Measurements from ENCODE around the gene SLK. TPM values are rescaled to one million over a fixed set of nuclear protein-coding genes. Genes with fewer than 3 reads are reported as not detected.

Gene SLK
- total RNA-seq, 1 donor from 2014 or later, result 30.2 TPM

- Mint-ChIP-seq H3K27me3 (ENCODE audit: low read depth) (no peaks in the 10 kb centered on the region), H3K36me3 (peaks cover 2% of the 10 kb centered on the region)
These were observed 13.5 kb downstream of the SLK start for GRCh38 chr10:103980288-103980906.

GRCh38 chr10:103982639-103983038 is 15.7 kb downstream of the SLK start:
- Mint-ChIP-seq H3K9me3 (peaks cover 4% of the 10 kb centered on the region), H3K27me3 (ENCODE audit: low read depth) (no peaks in the 10 kb centered on the region), H3K36me3 (peaks cover 2% of the 10 kb centered on the region), H3K4me3 (no peak overlapping the region), H3K4me1 (peaks cover 10% of the 10 kb centered on the region), H3K27ac (no peak overlapping the region)
- DNase-seq (ENCODE audit: low spot score in 2 of 2, unreplicated experiment in 2 of 2), result no peak
- no peak for TF ChIP-seq CTCF (IDR thresholded peaks at IDR 0.05; ENCODE audit: unreplicated experiment)

More at GRCh38 chr10:103980288-103980906, 13.5 kb downstream of the SLK start:
- DNase-seq (ENCODE audit: low spot score in 2 of 2, unreplicated experiment in 2 of 2), result no peak
- Mint-ChIP-seq H3K4me1 (peaks cover 10% of the 10 kb centered on the region), H3K27ac (no peak overlapping the region), H3K9me3 (peaks cover 4% of the 10 kb centered on the region), H3K4me3 (no peak overlapping the region)
- TF ChIP-seq CTCF (IDR thresholded peaks at IDR 0.05; ENCODE audit: unreplicated experiment), result no peak

- Mint-ChIP-seq H3K27ac (no peak overlapping the region), H3K4me3 (no peak overlapping the region), H3K9me3 (peaks cover 4% of the 10 kb centered on the region), H3K4me1 (peaks cover 13% of the 10 kb centered on the region), H3K27me3 (ENCODE audit: low read depth) (no peaks in the 10 kb centered on the region), H3K36me3 (peaks cover 2% of the 10 kb centered on the region)
- DNase-seq (ENCODE audit: low spot score in 2 of 2, unreplicated experiment in 2 of 2), result no peak
- TF ChIP-seq CTCF (IDR thresholded peaks at IDR 0.05; ENCODE audit: unreplicated experiment), result no peak
These were observed 16.5 kb downstream of the SLK start for GRCh38 chr10:103983367-103983911.

GRCh38 chr10:103985726-103986125 is 18.8 kb downstream of the SLK start:
- TF ChIP-seq CTCF (IDR thresholded peaks at IDR 0.05; ENCODE audit: unreplicated experiment), result no peak
- Mint-ChIP-seq H3K4me1 (peaks cover 10% of the 10 kb centered on the region), H3K27me3 (ENCODE audit: low read depth) (no peaks in the 10 kb centered on the region), H3K4me3 (no peak overlapping the region), H3K27ac (no peak overlapping the region), H3K36me3 (peaks cover 2% of the 10 kb centered on the region), H3K9me3 (peaks cover 4% of the 10 kb centered on the region)
- DNase-seq (ENCODE audit: low spot score in 2 of 2, unreplicated experiment in 2 of 2), result no peak

GRCh38 chr10:103986360-103986759 is 19.4 kb downstream of the SLK start:
- H3K4me1 Mint-ChIP-seq, result peaks cover 10% of the 10 kb centered on the region
- H3K36me3 Mint-ChIP-seq, result peaks cover 4% of the 10 kb centered on the region
- H3K27me3 Mint-ChIP-seq (ENCODE audit: low read depth), result no peaks in the 10 kb centered on the region
- no peak for TF ChIP-seq CTCF (IDR thresholded peaks at IDR 0.05; ENCODE audit: unreplicated experiment)
- peaks cover 4% of the 10 kb centered on the region for H3K9me3 Mint-ChIP-seq
- no peak overlapping the region for H3K27ac Mint-ChIP-seq
- no peak for DNase-seq (ENCODE audit: low spot score in 2 of 2, unreplicated experiment in 2 of 2)
- no peak overlapping the region for H3K4me3 Mint-ChIP-seq

Measured in mesothelial cell of epicardium (in vitro differentiated cells).